ENCODE results near the gene RNF166.

DNA sequence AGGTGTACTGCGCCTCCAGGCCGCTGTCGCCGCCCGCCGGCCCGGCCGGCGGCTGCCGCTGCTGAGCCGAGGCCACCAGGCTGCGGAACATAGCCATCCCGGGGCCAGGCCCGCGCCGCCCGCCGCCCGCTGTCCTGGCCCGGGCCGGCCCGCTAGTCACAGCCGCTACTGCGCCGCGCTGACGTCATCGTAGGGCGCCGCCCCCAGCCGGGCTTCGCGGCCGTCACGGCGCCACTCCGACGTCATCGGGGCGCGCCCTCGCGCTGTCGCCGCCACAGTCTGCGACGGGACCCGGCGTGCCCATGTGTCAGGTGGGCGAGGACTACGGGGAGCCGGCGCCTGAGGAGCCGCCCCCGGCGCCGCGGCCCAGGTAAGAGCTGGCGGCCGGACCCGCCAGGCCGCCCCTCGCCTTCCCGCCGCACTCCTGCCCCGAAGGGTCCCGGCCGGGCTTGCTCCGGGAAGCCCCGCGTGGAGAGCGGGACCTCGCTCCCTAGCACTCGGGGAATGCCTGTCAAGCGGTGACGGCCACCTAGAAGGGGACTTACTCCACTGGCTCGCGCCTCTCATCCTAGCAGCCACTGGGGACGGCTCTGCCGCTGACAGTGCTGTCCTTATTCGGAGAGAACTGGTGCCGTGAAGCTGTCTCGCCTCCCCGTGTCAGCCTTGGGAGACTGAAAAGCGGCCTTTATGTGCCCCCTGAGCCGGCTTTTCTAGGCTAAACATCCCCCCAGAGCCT is at the start of gene RNF166, which contains the start of gene CTU2:
- TF ChIP-seq, protein P1, sequence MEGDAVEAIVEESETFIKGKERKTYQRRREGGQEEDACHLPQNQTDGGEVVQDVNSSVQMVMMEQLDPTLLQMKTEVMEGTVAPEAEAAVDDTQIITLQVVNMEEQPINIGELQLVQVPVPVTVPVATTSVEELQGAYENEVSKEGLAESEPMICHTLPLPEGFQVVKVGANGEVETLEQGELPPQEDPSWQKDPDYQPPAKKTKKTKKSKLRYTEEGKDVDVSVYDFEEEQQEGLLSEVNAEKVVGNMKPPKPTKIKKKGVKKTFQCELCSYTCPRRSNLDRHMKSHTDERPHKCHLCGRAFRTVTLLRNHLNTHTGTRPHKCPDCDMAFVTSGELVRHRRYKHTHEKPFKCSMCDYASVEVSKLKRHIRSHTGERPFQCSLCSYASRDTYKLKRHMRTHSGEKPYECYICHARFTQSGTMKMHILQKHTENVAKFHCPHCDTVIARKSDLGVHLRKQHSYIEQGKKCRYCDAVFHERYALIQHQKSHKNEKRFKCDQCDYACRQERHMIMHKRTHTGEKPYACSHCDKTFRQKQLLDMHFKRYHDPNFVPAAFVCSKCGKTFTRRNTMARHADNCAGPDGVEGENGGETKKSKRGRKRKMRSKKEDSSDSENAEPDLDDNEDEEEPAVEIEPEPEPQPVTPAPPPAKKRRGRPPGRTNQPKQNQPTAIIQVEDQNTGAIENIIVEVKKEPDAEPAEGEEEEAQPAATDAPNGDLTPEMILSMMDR (IDR thresholded peaks at IDR 0.05) = no peak
- TF ChIP-seq POLR2A (IDR thresholded peaks at IDR 0.05) = no peak

All from lower leg skin (tissue), 3 donors.